HCT116 (cell line): ENCODE measurements around the gene ERBB4. TPM values are rescaled to one million over a fixed set of nuclear protein-coding genes. Genes with fewer than 3 reads are reported as not detected.

ENCODE experiments used
- ATAC-seq: fragments of 200-7000 bp; cut with Tn5 transposase; 2 replicates; pipeline ENCODE4 v1.9.1; 2020; ENCODE audit warnings: mild to moderate bottlenecking, moderate library complexity
- BruUV-seq: library from RNA; stranded (reverse); fragments of 400-500 nt; replicated peaks from 2 replicates; lab custom pipeline; 2021; lab: Mats Ljungman, UMichigan
- CTCF ChIA-PET: fragments of 300-600 bp; sonication (Branson Sonifier 250); formaldehyde crosslinking; loops from one replicate; lab custom pipeline; 2021; ENCODE audit warnings: antibody characterized with exemption; lab: Charles Lee
- POLR2A ChIA-PET: fragments of 300-600, 350-600 bp; sonication (Branson Sonifier 250); formaldehyde crosslinking; loops from one replicate; lab custom pipeline; 2021; ENCODE audit warnings: antibody characterized with exemption; lab: Charles Lee
- RAD21 ChIA-PET, 2 experiments: fragments of 300-600 bp; sonication (Branson Sonifier 250); formaldehyde crosslinking; loops; one replicate each; lab custom pipeline; 2023; ENCODE audit warnings: low total read pairs in 2 of 2; ENCODE audit not compliant: uncharacterized antibody in 2 of 2, unreplicated experiment in 2 of 2, low non-redundant PET in 1 of 2; lab: Charles Lee
- DNase-seq: peaks from one replicate; pipeline ENCODE4 v3.0.0-alpha.2; 2010; ENCODE audit warnings: low read depth, low spot score
- H2AFZ ChIP-seq: fragments of 200-600 bp; shearing (Covaris generic), sonication (generic); 2 replicates; pipeline ENCODE4 v1.6.1; 2017; ENCODE audit warnings: low read depth, mixed run types, mixed read lengths, antibody characterized with exemption, low read length; ENCODE audit not compliant: poor library complexity, severe bottlenecking
- H3K27ac ChIP-seq: 2 replicates; pipeline ENCODE4 v1.5.1; 2012; ENCODE audit warnings: low read depth, low read length
- H3K27me3 ChIP-seq: fragments of 200-600 bp; sonication (generic); 2 replicates; pipeline ENCODE4 v1.6.1; 2016; ENCODE audit warnings: mixed run types, low read length, mixed read lengths; ENCODE audit not compliant: insufficient read depth
- H3K36me3 ChIP-seq, 2 experiments: fragments of 200-500 bp in 1 of 2; fragments of 200-600 bp in 1 of 2; sonication (Bioruptor generic) in 1 of 2; sonication (generic) in 1 of 2; 2 replicates each; pipeline versions ENCODE4 v1.5.1 to v1.6.1; 2014 to 2016; ENCODE audit warnings: low read length in 2 of 2, inconsistent platforms in 1 of 2, mixed read lengths in 1 of 2, mixed run types in 1 of 2; ENCODE audit not compliant: insufficient read depth in 2 of 2, control insufficient read depth in 1 of 2
- H3K4me1 ChIP-seq, 2 experiments: fragments of 200-600 bp in 1 of 2; sonication (generic) in 1 of 2; 2 replicates each; pipeline versions ENCODE4 v1.5.1 to v1.6.1; 2012 to 2017; ENCODE audit warnings: low read length in 2 of 2, inconsistent platforms in 1 of 2, mild to moderate bottlenecking in 1 of 2, mixed read lengths in 1 of 2, mixed run types in 1 of 2, moderate library complexity in 1 of 2; ENCODE audit not compliant: insufficient read depth in 2 of 2, control insufficient read depth in 1 of 2
- H3K4me2 ChIP-seq: fragments of 200-600 bp; sonication (generic); 2 replicates; pipeline ENCODE4 v1.6.1; 2017; ENCODE audit warnings: mixed run types, low read length, mixed read lengths
- H3K4me3 ChIP-seq, 2 experiments: fragments of 200-600 bp in 1 of 2; sonication (generic) in 1 of 2; replicated peaks in 1 of 2; 2 replicates each; pipeline ENCODE4 v1.5.1; 2011 to 2016; ENCODE audit warnings: low read length in 2 of 2, control low read depth in 1 of 2, low read depth in 1 of 2, mild to moderate bottlenecking in 1 of 2, mixed read lengths in 1 of 2, mixed run types in 1 of 2
- H3K79me2 ChIP-seq: fragments of 200-600 bp; sonication (generic); 2 replicates; pipeline ENCODE4 v1.6.1; 2017; ENCODE audit warnings: mild to moderate bottlenecking, mixed run types, low read length, moderate library complexity, mixed read lengths; ENCODE audit not compliant: insufficient read depth
- H3K9ac ChIP-seq: fragments of 200-600 bp; sonication (generic); 2 replicates; pipeline ENCODE4 v1.6.1; 2016; ENCODE audit warnings: low read length, mixed read lengths
- H3K9me2 ChIP-seq: fragments of 200-600 bp; sonication (generic), shearing (Covaris generic); 2 replicates; pipeline ENCODE4 v1.6.1; 2017; ENCODE audit warnings: mixed run types, mild to moderate bottlenecking, moderate library complexity; ENCODE audit not compliant: insufficient read depth
- H3K9me3 ChIP-seq, 2 experiments: fragments of 200-500 bp in 1 of 2; fragments of 200-600 bp in 1 of 2; sonication (Bioruptor generic) in 1 of 2; sonication (generic) in 1 of 2; 2 replicates each; pipeline ENCODE4 v1.6.1; 2014 to 2017; ENCODE audit warnings: low read length in 2 of 2, mixed read lengths in 2 of 2, inconsistent platforms in 1 of 2, low read depth in 1 of 2, mild to moderate bottlenecking in 1 of 2, mixed run types in 1 of 2, moderate library complexity in 1 of 2; ENCODE audit not compliant: control insufficient read depth in 1 of 2, insufficient read depth in 1 of 2
- H4K20me1 ChIP-seq: fragments of 200-600 bp; sonication (generic), shearing (Covaris generic); 2 replicates; pipeline ENCODE4 v1.6.1; 2017; ENCODE audit warnings: mixed run types, mild to moderate bottlenecking, moderate library complexity; ENCODE audit not compliant: insufficient read depth
- EGR1 ChIP-seq: IDR thresholded peaks from 2 replicates; pipeline ENCODE4 v1.6.1; 2012; ENCODE audit warnings: low read depth
- ELF1 ChIP-seq: IDR thresholded peaks from 2 replicates; pipeline ENCODE4 v1.6.1; 2012; ENCODE audit warnings: low read depth, borderline replicate concordance
- EZH2 ChIP-seq: fragments of 200-600 bp; sonication (generic); IDR thresholded peaks from 2 replicates; pipeline ENCODE4 v1.6.1; 2017; ENCODE audit warnings: antibody characterized with exemption, mixed run types
- RAD21 ChIP-seq: IDR thresholded peaks from 2 replicates; pipeline ENCODE4 v1.6.1; 2012; ENCODE audit warnings: low read depth, mild to moderate bottlenecking
- SP1 ChIP-seq: IDR thresholded peaks from 2 replicates; pipeline ENCODE4 v1.6.1; 2012; ENCODE audit warnings: low read depth
- SRF ChIP-seq: IDR thresholded peaks from 2 replicates; pipeline ENCODE4 v1.6.1; 2012; ENCODE audit warnings: low read depth
- TCF7L2 ChIP-seq: IDR thresholded peaks from 2 replicates; pipeline ENCODE4 v1.7.0; 2011; ENCODE audit warnings: borderline replicate concordance, inconsistent platforms; ENCODE audit not compliant: insufficient read depth, insufficient read length; ENCODE audit errors: extremely low read depth
- ZFX ChIP-seq: fragments of 450-650 bp; IDR thresholded peaks from 2 replicates; pipeline ENCODE4 v1.6.1; 2017
- ZNF274 ChIP-seq: fragments of 200-500 bp; sonication (Bioruptor generic); IDR thresholded peaks from 2 replicates; pipeline ENCODE4 v1.6.1; 2014; ENCODE audit warnings: mild to moderate bottlenecking, low read depth, low read length, inconsistent platforms
- intact Hi-C: fragments of 100-400 bp; cut with micrococcal nuclease; formaldehyde crosslinking; loops from 2 replicates; pipeline ENCODE4 v1.10.0; 2022
- total RNA-seq: library from RNA; stranded (reverse); gene quantifications from one replicate; pipeline ENCODE4 v1.2.1, GENCODE V29; 2021; ENCODE audit not compliant: unreplicated experiment
- TF ChIP-seq, protein P1 (sequence below): IDR thresholded peaks from 2 replicates; pipeline ENCODE4 v1.6.1; 2012; ENCODE audit warnings: low read depth
- TF ChIP-seq, protein P2 (sequence below): IDR thresholded peaks from 2 replicates; pipeline ENCODE4 v1.6.1; 2012

The ERBB4 gene
- total RNA-seq, 1 experiment from 2014 or later = 0.10 TPM

GRCh38 chr2:211723398-211723797, 815.2 kb downstream of the ERBB4 start:
- no TSS peak for BruUV-seq
- intact Hi-C loops = no loop called here
- Histone ChIP-seq H3K9me2 (no peaks in the 10 kb centered on the region), H3K9me3 (no peaks in the 10 kb centered on the region), H2AFZ (no peak overlapping the region), H3K79me2 (no peaks in the 10 kb centered on the region), H3K27me3 (no peaks in the 10 kb centered on the region), H3K4me2 (no peak overlapping the region), H3K9ac (no peak overlapping the region), H4K20me1 (no peaks in the 10 kb centered on the region), H3K27ac (no peak overlapping the region), H3K36me3 (no peaks in the 10 kb centered on the region), H3K4me3 (no peak overlapping the region), H3K4me1 (no peaks in the 10 kb centered on the region)
- ChIA-PET CTCF (no interaction called here), POLR2A (no interaction called here), RAD21 (no interaction called here)
- DNase-seq (no peak), ATAC-seq (no peak)
- TF ChIP-seq, protein P1, sequence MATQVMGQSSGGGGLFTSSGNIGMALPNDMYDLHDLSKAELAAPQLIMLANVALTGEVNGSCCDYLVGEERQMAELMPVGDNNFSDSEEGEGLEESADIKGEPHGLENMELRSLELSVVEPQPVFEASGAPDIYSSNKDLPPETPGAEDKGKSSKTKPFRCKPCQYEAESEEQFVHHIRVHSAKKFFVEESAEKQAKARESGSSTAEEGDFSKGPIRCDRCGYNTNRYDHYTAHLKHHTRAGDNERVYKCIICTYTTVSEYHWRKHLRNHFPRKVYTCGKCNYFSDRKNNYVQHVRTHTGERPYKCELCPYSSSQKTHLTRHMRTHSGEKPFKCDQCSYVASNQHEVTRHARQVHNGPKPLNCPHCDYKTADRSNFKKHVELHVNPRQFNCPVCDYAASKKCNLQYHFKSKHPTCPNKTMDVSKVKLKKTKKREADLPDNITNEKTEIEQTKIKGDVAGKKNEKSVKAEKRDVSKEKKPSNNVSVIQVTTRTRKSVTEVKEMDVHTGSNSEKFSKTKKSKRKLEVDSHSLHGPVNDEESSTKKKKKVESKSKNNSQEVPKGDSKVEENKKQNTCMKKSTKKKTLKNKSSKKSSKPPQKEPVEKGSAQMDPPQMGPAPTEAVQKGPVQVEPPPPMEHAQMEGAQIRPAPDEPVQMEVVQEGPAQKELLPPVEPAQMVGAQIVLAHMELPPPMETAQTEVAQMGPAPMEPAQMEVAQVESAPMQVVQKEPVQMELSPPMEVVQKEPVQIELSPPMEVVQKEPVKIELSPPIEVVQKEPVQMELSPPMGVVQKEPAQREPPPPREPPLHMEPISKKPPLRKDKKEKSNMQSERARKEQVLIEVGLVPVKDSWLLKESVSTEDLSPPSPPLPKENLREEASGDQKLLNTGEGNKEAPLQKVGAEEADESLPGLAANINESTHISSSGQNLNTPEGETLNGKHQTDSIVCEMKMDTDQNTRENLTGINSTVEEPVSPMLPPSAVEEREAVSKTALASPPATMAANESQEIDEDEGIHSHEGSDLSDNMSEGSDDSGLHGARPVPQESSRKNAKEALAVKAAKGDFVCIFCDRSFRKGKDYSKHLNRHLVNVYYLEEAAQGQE = no peak
- TF ChIP-seq EZH2 = no peak
- no peak for TF ChIP-seq SRF

DNA sequence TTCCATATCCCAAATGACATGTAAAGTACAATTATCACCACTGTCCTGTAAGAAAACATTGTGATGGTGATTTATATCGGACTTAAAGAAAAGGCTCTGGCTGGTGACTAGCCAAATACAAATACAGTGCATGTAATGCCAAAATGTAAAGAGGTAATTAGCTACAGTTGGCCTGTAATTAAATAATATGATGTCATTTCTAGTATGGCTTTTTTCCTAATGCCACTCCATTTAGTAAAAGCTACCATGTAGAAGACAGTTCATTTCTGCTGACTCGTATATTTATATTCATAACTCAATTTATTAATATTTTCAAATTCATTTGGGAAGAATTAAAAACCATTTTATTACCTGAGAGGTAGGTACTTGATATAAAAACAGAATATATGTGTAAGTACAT, 815.7 kb downstream of the ERBB4 start:
- no peak overlapping the region for H3K9ac ChIP-seq
- no peaks in the 10 kb centered on the region for H3K9me2 ChIP-seq
- ChIA-PET POLR2A (no interaction called here), CTCF (no interaction called here), RAD21 (no interaction called here)
- H3K27ac ChIP-seq = no peak overlapping the region
- no peak overlapping the region for H3K4me3 ChIP-seq
- H3K9me3 ChIP-seq = no peaks in the 10 kb centered on the region
- no peaks in the 10 kb centered on the region for H3K4me1 ChIP-seq
- DNase-seq (no peak), ATAC-seq (no peak)
- intact Hi-C loops = no loop called here
- H4K20me1 ChIP-seq = no peaks in the 10 kb centered on the region
- no peak overlapping the region for H2AFZ ChIP-seq
- no peaks in the 10 kb centered on the region for H3K79me2 ChIP-seq
- no peaks in the 10 kb centered on the region for H3K27me3 ChIP-seq
- no TSS peak for BruUV-seq
- no peaks in the 10 kb centered on the region for H3K36me3 ChIP-seq
- H3K4me2 ChIP-seq = no peak overlapping the region
- TF ChIP-seq ZFX = no peak
- TF ChIP-seq EGR1 = no peak
- TF ChIP-seq TCF7L2 = no peak
- TF ChIP-seq, protein P2, sequence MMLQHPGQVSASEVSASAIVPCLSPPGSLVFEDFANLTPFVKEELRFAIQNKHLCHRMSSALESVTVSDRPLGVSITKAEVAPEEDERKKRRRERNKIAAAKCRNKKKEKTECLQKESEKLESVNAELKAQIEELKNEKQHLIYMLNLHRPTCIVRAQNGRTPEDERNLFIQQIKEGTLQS = no peak
- TF ChIP-seq ELF1 = no peak
- TF ChIP-seq, protein P1 = no peak
- no peak for TF ChIP-seq SP1
- TF ChIP-seq RAD21 = no peak
- no peak for TF ChIP-seq ZNF274
- no peak for TF ChIP-seq EZH2
